KMS-11 (cell line): Measurements from ENCODE around the gene LILRA5.

Experiments used
- H2AFZ ChIP-seq: fragments of 200-600 bp; sonication (generic); 2 replicates; pipeline ENCODE4 v1.6.1; 2016; ENCODE audit warnings: antibody characterized with exemption, mixed run types, low read depth
- H3K27ac ChIP-seq: fragments of 200-600 bp; sonication (generic); 2 replicates; pipeline ENCODE4 v1.6.1; 2016; ENCODE audit warnings: mild to moderate bottlenecking, mixed run types
- H3K27me3 ChIP-seq: fragments of 200-600 bp; sonication (generic); 2 replicates; pipeline ENCODE4 v1.6.1; 2017; ENCODE audit warnings: mild to moderate bottlenecking, low read depth, mixed run types, moderate library complexity; ENCODE audit not compliant: insufficient read depth
- H3K36me3 ChIP-seq: fragments of 200-600 bp; sonication (generic); 2 replicates; pipeline ENCODE4 v1.6.1; 2017; ENCODE audit warnings: mild to moderate bottlenecking, mixed run types; ENCODE audit not compliant: insufficient read depth
- H3K4me1 ChIP-seq: fragments of 200-600 bp; sonication (generic); 2 replicates; pipeline ENCODE4 v1.6.1; 2016; ENCODE audit warnings: mild to moderate bottlenecking, low read depth, mixed run types; ENCODE audit not compliant: poor library complexity, severe bottlenecking
- H3K4me2 ChIP-seq: fragments of 200-600 bp; sonication (generic); 2 replicates; pipeline ENCODE4 v1.7.0; 2016; ENCODE audit warnings: mild to moderate bottlenecking, mixed run types
- H3K4me3 ChIP-seq: fragments of 200-600 bp; sonication (generic); IDR thresholded peaks from 2 replicates; pipeline ENCODE4 v1.6.1; 2017; ENCODE audit warnings: low read depth, low read length, mixed read lengths; ENCODE audit not compliant: insufficient read depth
- H3K79me2 ChIP-seq: fragments of 200-600 bp; sonication (generic); 2 replicates; pipeline ENCODE4 v1.6.1; 2016; ENCODE audit warnings: low read depth, mixed run types; ENCODE audit not compliant: insufficient read depth
- H3K9ac ChIP-seq: fragments of 200-600 bp; sonication (generic); 2 replicates; pipeline ENCODE4 v1.6.1; 2016; ENCODE audit warnings: mild to moderate bottlenecking, mixed run types
- H4K20me1 ChIP-seq: fragments of 200-600 bp; sonication (generic); 2 replicates; pipeline ENCODE4 v1.6.1; 2016; ENCODE audit warnings: mild to moderate bottlenecking, mixed run types; ENCODE audit not compliant: insufficient read depth
- TF ChIP-seq, protein P1 (sequence below): fragments of 200-600 bp; sonication (generic); conservative IDR thresholded peaks from 2 replicates; pipeline ENCODE4 v1.6.1; 2017; ENCODE audit warnings: low read depth, mild to moderate bottlenecking, antibody characterized with exemption, low read length, moderate library complexity, mixed read lengths

Gene LILRA5

GRCh38 chr19:54312011-54312410 lies 955 bp downstream of the LILRA5 start:
- Histone ChIP-seq H3K4me3 (no peak overlapping the region), H4K20me1 (no peaks in the 10 kb centered on the region), H3K4me1 (no peaks in the 10 kb centered on the region), H3K9ac (no peak overlapping the region), H3K79me2 (no peaks in the 10 kb centered on the region), H3K27me3 (peaks cover 62% of the 10 kb centered on the region), H3K36me3 (no peaks in the 10 kb centered on the region), H3K4me2 (no peak overlapping the region), H3K27ac (no peak overlapping the region), H2AFZ (no peak overlapping the region)
- TF ChIP-seq, protein P1, sequence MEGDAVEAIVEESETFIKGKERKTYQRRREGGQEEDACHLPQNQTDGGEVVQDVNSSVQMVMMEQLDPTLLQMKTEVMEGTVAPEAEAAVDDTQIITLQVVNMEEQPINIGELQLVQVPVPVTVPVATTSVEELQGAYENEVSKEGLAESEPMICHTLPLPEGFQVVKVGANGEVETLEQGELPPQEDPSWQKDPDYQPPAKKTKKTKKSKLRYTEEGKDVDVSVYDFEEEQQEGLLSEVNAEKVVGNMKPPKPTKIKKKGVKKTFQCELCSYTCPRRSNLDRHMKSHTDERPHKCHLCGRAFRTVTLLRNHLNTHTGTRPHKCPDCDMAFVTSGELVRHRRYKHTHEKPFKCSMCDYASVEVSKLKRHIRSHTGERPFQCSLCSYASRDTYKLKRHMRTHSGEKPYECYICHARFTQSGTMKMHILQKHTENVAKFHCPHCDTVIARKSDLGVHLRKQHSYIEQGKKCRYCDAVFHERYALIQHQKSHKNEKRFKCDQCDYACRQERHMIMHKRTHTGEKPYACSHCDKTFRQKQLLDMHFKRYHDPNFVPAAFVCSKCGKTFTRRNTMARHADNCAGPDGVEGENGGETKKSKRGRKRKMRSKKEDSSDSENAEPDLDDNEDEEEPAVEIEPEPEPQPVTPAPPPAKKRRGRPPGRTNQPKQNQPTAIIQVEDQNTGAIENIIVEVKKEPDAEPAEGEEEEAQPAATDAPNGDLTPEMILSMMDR = no peak

- H2AFZ ChIP-seq = no peak overlapping the region
- H4K20me1 ChIP-seq = no peaks in the 10 kb centered on the region
- no peak overlapping the region for H3K4me3 ChIP-seq
- H3K36me3 ChIP-seq = no peaks in the 10 kb centered on the region
- peaks cover 59% of the 10 kb centered on the region for H3K27me3 ChIP-seq
- TF ChIP-seq, protein P1 = no peak
- no peaks in the 10 kb centered on the region for H3K79me2 ChIP-seq
- no peak overlapping the region for H3K4me2 ChIP-seq
- no peak overlapping the region for H3K27ac ChIP-seq
- no peaks in the 10 kb centered on the region for H3K4me1 ChIP-seq
- no peak overlapping the region for H3K9ac ChIP-seq
These were observed 1.5 kb downstream of the LILRA5 start for GRCh38 chr19:54311486-54311885.

DNA sequence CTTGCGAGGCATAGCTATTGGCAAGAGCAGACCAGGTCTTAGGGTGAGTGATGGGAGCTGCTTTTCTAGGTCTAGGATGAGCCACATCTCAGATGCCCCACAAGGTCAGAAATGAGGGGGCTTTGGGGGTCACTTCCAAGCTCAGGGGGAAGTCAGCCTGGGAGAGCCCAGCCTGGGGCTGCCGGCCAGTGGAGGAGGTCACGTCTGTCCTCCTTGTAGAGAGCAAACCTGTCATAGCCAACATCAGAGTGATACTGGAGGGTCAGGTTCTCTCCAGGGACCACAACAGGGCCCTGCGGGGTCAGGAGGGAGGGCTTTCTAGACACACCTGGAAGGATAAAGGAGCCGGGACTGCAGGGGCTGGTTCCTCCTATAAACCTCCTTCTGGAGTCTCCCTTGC lies 2.4 kb downstream of the LILRA5 start:
- H3K4me3 ChIP-seq = no peak overlapping the region
- H2AFZ ChIP-seq = no peak overlapping the region
- no peaks in the 10 kb centered on the region for H3K79me2 ChIP-seq
- no peak overlapping the region for H3K4me2 ChIP-seq
- H3K36me3 ChIP-seq = no peaks in the 10 kb centered on the region
- no peak overlapping the region for H3K27ac ChIP-seq
- TF ChIP-seq, protein P1 = no peak
- H3K4me1 ChIP-seq = no peaks in the 10 kb centered on the region
- H3K9ac ChIP-seq = no peak overlapping the region
- H4K20me1 ChIP-seq = no peaks in the 10 kb centered on the region
- peaks cover 51% of the 10 kb centered on the region for H3K27me3 ChIP-seq

DNA sequence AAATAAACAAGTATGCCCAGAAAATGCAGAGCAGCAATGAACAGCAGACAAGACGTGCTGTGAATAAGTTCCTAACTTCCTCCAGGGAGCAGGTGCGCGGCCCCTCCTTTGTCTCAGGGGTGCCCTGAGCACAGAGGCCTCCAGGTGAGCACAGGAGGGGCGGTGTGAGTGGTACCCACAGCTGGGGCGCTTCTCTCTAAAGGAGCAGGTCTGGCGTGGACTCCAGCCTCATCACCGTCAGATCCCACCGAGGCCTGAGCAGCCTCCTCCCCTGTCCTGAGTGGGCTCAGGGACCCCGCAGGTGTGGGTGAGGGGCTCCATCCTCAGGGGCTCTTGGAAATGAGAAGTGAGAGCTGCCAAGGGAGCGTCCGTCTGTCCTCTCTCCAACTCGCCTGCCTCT lies 3.2 kb downstream of the LILRA5 start:
- Histone ChIP-seq H3K9ac (no peak overlapping the region), H3K27ac (no peak overlapping the region), H4K20me1 (no peaks in the 10 kb centered on the region), H3K4me2 (no peak overlapping the region), H3K79me2 (no peaks in the 10 kb centered on the region), H3K4me3 (no peak overlapping the region), H3K27me3 (peaks cover 48% of the 10 kb centered on the region), H2AFZ (no peak overlapping the region), H3K4me1 (no peaks in the 10 kb centered on the region), H3K36me3 (no peaks in the 10 kb centered on the region)
- TF ChIP-seq, protein P1 = no peak
